HL-60 (cell line): ENCODE data around the gene ROBO1.

Source experiments
- DNase-seq, 2 experiments: peaks; one replicate each; pipeline ENCODE4 v3.0.0-alpha.2; 2010 to 2020; ENCODE audit warnings: low read depth in 1 of 2, low spot score in 1 of 2
- H3K27ac ChIP-seq: fragments of 250-450 bp; sonication (Bioruptor Pico); replicated peaks from 2 replicates; pipeline ENCODE4 v1.5.1; 2020; ENCODE audit warnings: mild to moderate bottlenecking, moderate library complexity
- H3K27me3 ChIP-seq: fragments of 250-450 bp; sonication (Bioruptor Pico); 2 replicates; pipeline ENCODE4 v1.5.1; 2021; ENCODE audit warnings: mild to moderate bottlenecking, moderate library complexity; ENCODE audit not compliant: insufficient read depth, poor library complexity, severe bottlenecking
- H3K4me3 ChIP-seq: replicated peaks from 2 replicates; pipeline ENCODE4 v1.5.1; 2011; ENCODE audit warnings: mild to moderate bottlenecking, control low read depth, low read length; ENCODE audit not compliant: insufficient read depth
- GABPA ChIP-seq: IDR thresholded peaks from 2 replicates; pipeline ENCODE4 v1.6.1; 2012; ENCODE audit warnings: low read depth
- POLR2AphosphoS5 ChIP-seq: IDR thresholded peaks from 2 replicates; pipeline ENCODE4 v1.6.1; 2012; ENCODE audit warnings: low read depth
- SPI1 ChIP-seq: IDR thresholded peaks from 2 replicates; pipeline ENCODE4 v1.6.1; 2012; ENCODE audit warnings: low read depth, mild to moderate bottlenecking, borderline replicate concordance
- TF ChIP-seq, protein P1 (sequence below): IDR thresholded peaks from one replicate; pipeline ENCODE4 v1.5.1; 2011; ENCODE audit warnings: low read length, control low read depth, inconsistent platforms; ENCODE audit not compliant: insufficient read depth
- TF ChIP-seq, protein P2 (sequence below): IDR thresholded peaks from 2 replicates; pipeline ENCODE4 v1.6.1; 2012; ENCODE audit warnings: low read depth; ENCODE audit not compliant: insufficient replicate concordance

The ROBO1 gene

DNA sequence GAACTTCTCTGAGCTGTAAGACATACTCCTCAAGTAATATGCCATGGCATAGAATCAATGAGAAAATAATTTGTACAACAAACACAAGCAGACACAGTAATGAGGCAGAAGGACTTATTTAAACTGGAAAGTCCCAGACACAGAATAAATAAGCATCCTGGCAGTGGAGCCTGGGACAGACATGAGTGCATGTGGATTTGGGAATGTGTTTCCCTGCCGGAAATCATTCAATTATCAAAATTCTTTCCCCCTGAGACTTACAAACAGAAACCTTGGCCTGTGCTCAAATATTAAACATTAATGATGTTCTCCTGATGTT lies 520.1 kb downstream of the ROBO1 start:
- TF ChIP-seq, protein P1, sequence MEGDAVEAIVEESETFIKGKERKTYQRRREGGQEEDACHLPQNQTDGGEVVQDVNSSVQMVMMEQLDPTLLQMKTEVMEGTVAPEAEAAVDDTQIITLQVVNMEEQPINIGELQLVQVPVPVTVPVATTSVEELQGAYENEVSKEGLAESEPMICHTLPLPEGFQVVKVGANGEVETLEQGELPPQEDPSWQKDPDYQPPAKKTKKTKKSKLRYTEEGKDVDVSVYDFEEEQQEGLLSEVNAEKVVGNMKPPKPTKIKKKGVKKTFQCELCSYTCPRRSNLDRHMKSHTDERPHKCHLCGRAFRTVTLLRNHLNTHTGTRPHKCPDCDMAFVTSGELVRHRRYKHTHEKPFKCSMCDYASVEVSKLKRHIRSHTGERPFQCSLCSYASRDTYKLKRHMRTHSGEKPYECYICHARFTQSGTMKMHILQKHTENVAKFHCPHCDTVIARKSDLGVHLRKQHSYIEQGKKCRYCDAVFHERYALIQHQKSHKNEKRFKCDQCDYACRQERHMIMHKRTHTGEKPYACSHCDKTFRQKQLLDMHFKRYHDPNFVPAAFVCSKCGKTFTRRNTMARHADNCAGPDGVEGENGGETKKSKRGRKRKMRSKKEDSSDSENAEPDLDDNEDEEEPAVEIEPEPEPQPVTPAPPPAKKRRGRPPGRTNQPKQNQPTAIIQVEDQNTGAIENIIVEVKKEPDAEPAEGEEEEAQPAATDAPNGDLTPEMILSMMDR, result no peak
- TF ChIP-seq POLR2AphosphoS5, result no peak
- no peak for TF ChIP-seq SPI1
- no peak for TF ChIP-seq GABPA
- TF ChIP-seq, protein P2, sequence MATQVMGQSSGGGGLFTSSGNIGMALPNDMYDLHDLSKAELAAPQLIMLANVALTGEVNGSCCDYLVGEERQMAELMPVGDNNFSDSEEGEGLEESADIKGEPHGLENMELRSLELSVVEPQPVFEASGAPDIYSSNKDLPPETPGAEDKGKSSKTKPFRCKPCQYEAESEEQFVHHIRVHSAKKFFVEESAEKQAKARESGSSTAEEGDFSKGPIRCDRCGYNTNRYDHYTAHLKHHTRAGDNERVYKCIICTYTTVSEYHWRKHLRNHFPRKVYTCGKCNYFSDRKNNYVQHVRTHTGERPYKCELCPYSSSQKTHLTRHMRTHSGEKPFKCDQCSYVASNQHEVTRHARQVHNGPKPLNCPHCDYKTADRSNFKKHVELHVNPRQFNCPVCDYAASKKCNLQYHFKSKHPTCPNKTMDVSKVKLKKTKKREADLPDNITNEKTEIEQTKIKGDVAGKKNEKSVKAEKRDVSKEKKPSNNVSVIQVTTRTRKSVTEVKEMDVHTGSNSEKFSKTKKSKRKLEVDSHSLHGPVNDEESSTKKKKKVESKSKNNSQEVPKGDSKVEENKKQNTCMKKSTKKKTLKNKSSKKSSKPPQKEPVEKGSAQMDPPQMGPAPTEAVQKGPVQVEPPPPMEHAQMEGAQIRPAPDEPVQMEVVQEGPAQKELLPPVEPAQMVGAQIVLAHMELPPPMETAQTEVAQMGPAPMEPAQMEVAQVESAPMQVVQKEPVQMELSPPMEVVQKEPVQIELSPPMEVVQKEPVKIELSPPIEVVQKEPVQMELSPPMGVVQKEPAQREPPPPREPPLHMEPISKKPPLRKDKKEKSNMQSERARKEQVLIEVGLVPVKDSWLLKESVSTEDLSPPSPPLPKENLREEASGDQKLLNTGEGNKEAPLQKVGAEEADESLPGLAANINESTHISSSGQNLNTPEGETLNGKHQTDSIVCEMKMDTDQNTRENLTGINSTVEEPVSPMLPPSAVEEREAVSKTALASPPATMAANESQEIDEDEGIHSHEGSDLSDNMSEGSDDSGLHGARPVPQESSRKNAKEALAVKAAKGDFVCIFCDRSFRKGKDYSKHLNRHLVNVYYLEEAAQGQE, result no peak
- DNase-seq, result no peak
- no peaks in the 10 kb centered on the region for H3K27me3 ChIP-seq
- no peak overlapping the region for H3K4me3 ChIP-seq
- H3K27ac ChIP-seq, result no peak overlapping the region

DNA sequence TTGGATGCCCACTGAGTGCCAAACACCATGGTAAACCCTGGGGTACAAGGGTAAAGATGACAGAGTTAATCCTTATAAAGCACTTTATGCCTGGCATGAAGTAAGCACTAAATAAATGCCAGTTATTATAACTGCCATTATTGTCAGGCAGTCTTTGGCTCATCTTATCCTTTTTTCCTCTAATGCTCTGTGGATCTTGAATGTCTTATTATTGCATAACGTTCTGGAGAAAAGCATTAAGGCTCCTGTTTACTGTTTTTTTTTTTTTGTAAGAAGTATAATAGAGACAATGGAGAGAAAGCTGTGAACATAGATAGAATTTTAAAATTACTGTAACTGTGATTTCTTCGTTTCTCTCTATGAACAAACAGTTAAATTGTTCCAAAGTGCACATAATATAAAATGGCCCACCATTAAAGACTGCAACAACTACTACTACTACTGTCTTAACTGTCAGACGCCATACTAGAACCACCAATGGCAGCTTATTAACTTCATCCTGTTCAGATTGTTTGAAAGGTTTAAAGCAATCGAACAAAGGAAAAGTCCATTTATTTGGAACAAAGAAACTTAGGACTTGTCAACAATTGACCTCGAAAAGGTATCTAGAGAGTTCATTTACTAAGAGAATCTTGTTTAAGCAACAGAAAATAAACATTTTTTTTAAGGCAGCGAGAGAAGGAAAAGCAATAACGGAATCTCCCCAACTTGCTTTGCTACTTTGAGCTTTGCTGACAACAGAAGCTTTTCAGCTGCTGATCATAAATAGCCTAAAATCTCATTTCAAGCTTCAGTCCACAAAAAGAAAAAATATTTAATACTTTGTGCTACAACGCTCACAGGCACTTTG lies 520.7 kb downstream of the ROBO1 start:
- no peak overlapping the region for H3K27ac ChIP-seq
- H3K27me3 ChIP-seq, result no peaks in the 10 kb centered on the region
- TF ChIP-seq SPI1 (no peak), POLR2AphosphoS5 (no peak), GABPA (no peak)
- TF ChIP-seq, protein P1, result no peak
- TF ChIP-seq, protein P2, result no peak
- no peak overlapping the region for H3K4me3 ChIP-seq
- no peak for DNase-seq

DNA sequence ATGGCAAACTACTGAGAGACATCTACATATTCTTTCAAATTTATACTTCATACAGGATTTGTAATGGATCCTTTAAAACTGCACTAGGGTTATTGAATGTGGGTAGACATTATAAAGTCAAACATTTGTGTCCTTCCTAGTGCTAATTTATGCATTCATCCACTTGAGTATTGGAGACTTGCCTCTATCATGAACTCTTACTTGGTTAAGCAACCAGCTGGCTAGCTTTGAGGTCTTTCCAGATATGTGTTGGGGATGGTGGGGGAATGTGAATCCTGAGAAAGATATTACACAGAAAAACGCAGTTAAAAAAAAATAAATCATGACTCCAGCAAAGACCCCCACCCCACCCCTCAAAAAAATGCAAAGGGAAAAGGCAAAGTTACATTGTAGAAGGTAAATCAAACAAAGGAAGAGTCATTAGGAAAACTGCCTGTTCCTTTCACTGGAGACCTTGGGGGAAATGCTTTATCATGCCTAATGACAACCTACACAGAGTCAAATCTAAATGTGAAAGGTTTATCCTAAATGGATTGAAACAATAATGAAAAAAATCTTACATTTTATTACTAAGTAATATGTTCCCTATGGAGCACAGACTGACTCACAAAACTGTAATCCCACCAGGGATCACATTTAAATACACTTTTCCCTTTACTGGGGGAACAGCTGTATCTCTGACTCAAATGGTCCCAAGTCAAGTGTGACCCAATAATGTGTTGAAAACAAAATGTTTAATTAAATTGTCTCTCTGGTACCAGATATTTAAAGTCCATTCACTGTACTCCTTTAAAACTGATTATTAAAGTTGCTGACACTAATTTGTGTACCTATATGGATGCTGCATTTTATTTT lies 522.3 kb downstream of the ROBO1 start:
- DNase-seq, result no peak
- TF ChIP-seq, protein P1, result no peak
- TF ChIP-seq GABPA (no peak), SPI1 (no peak)
- Histone ChIP-seq H3K4me3 (no peak overlapping the region), H3K27ac (no peak overlapping the region), H3K27me3 (no peaks in the 10 kb centered on the region)
